ENCODE data around the gene PEX5. TPM values are rescaled to one million over a fixed set of nuclear protein-coding genes. Genes with fewer than 3 reads are reported as not detected.

The PEX5 gene
- total RNA-seq, 4 donors from 2014 or later, result 66.8 to 96.9 (median 71.1) TPM

DNA sequence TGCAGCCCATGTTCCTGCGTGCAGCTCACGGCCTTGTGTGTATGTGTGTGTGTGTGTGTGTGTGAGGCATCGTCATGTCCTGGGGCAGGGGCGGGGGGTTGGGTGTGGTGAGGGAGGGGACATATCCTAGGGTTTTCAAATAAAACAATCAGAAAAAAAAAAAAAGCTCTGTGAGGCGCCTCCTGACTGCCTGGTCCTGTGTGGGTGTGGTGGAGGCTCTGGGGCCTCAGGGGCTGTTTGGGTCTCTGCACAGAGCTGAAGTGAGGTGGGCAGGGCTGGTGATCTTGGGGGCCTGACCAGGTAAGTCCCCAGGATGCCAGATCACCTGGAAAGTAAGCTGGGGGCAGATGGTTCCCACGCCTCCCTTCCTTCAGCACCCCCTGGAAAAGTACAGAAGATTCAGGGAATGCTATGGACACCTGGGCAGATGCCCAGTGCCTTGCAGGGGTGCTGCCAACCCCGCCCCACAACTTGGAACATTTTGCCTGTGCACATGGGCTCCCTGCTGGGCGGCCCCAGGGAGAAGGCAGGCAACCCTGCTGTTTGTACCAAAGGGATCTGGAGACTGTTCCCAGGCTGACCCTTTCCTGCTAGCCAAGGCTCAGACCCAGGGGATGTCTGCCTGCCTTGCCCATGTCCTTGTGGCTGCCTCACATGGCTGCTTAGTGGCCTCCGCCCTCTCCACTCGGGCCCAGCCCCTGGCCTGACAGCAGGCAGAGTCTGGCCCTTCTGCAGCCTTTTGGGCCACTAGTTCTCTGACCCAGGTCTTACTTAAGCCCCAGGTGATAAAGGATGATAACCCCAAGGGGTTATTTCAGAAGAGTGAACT is 30.5 kb upstream of the PEX5 start:
- H3K27ac ChIP-seq, result no peak overlapping the region
- intact Hi-C loops (cut with DNase I; ENCODE audit: low total_unique reads) (no loop called here), in situ Hi-C loops (cut with MboI; ENCODE audit: low sequenced_read_pairs in 4 of 4) (no loop called here)
- H3K36me3 ChIP-seq, result no peaks in the 10 kb centered on the region
- TF ChIP-seq, protein P1, sequence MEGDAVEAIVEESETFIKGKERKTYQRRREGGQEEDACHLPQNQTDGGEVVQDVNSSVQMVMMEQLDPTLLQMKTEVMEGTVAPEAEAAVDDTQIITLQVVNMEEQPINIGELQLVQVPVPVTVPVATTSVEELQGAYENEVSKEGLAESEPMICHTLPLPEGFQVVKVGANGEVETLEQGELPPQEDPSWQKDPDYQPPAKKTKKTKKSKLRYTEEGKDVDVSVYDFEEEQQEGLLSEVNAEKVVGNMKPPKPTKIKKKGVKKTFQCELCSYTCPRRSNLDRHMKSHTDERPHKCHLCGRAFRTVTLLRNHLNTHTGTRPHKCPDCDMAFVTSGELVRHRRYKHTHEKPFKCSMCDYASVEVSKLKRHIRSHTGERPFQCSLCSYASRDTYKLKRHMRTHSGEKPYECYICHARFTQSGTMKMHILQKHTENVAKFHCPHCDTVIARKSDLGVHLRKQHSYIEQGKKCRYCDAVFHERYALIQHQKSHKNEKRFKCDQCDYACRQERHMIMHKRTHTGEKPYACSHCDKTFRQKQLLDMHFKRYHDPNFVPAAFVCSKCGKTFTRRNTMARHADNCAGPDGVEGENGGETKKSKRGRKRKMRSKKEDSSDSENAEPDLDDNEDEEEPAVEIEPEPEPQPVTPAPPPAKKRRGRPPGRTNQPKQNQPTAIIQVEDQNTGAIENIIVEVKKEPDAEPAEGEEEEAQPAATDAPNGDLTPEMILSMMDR (IDR thresholded peaks at IDR 0.05 in 4 of 5, conservative IDR thresholded peaks at IDR 0.05 in 1 of 5), result no peak
- TF ChIP-seq POLR2A (IDR thresholded peaks at IDR 0.05), result no peak
- H3K4me3 ChIP-seq, result no peak overlapping the region
- no peaks in the 10 kb centered on the region for H3K4me1 ChIP-seq
- DNase-seq, result no peak
- ATAC-seq, result no peak
- H3K9me3 ChIP-seq, result no peaks in the 10 kb centered on the region
- H3K27me3 ChIP-seq, result peaks cover 0 to 8% (median 6%) of the 10 kb centered on the region in 3 donors

DNA sequence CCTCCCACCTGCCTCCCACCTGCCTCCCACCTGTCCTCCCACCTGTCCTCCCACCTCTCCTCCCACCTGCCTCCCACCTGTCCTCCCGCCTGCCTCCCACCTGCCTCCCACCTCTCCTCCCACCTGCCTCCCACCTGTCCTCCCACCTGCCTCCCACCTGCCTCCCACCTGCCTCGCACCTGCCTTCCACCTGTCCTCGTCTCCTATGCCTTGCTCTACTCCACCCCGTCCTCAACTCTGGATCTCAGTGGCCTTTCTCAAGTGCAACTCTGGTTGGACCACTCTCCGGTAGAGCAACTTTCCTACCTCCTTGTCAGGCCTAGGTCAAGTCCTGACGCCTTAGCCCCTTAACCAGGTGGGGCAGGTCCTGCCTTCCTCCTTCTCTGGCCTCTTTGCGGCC is 29.3 kb upstream of the PEX5 start:
- H3K4me1 ChIP-seq, result no peaks in the 10 kb centered on the region
- no peak overlapping the region for H3K4me3 ChIP-seq
- TF ChIP-seq POLR2A (IDR thresholded peaks at IDR 0.05), result no peak
- TF ChIP-seq, protein P1 (IDR thresholded peaks at IDR 0.05 in 4 of 5, conservative IDR thresholded peaks at IDR 0.05 in 1 of 5), result no peak
- peaks cover 0 to 13% (median 6%) of the 10 kb centered on the region in 3 donors for H3K27me3 ChIP-seq
- H3K36me3 ChIP-seq, result no peaks in the 10 kb centered on the region
- in situ Hi-C loops (cut with MboI; ENCODE audit: low sequenced_read_pairs in 4 of 4) (no loop called here), intact Hi-C loops (cut with DNase I; ENCODE audit: low total_unique reads) (no loop called here)
- H3K9me3 ChIP-seq, result no peaks in the 10 kb centered on the region
- H3K27ac ChIP-seq, result no peak overlapping the region
- no peak for DNase-seq
- ATAC-seq, result no peak

DNA sequence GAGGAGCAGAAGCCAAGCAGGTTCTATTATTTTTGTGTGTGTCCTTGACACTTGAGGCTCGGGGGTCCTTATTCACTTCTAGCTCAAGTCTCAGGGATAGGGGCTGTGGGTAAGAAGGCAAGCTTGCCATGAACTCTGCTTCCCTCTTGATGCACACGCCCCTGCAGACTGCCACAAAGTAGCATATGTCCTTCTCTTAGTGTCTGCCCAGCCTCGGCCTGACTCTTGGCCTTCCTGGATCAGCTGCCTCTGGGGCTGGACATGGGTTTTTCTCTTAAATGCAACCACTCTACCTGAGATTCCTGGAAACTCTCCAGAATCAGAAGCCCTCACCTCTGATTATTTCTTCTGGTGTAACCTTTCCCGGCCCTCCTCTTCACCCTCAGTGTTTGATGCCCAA is 28.2 kb upstream of the PEX5 start:
- no peak overlapping the region for H3K27ac ChIP-seq
- intact Hi-C loops (cut with DNase I; ENCODE audit: low total_unique reads), result no loop called here
- no peaks in the 10 kb centered on the region for H3K36me3 ChIP-seq
- H3K4me1 ChIP-seq, result no peaks in the 10 kb centered on the region
- H3K9me3 ChIP-seq, result no peaks in the 10 kb centered on the region
- in situ Hi-C loops (cut with MboI; ENCODE audit: low sequenced_read_pairs in 4 of 4), result no loop called here
- TF ChIP-seq, protein P1 (IDR thresholded peaks at IDR 0.05 in 4 of 5, conservative IDR thresholded peaks at IDR 0.05 in 1 of 5), result no peak
- no peak for TF ChIP-seq POLR2A (IDR thresholded peaks at IDR 0.05)
- ATAC-seq (no peak), DNase-seq (no peak)
- peaks cover 2 to 13% (median 6%) of the 10 kb centered on the region in 3 donors for H3K27me3 ChIP-seq
- H3K4me3 ChIP-seq, result no peak overlapping the region

DNA sequence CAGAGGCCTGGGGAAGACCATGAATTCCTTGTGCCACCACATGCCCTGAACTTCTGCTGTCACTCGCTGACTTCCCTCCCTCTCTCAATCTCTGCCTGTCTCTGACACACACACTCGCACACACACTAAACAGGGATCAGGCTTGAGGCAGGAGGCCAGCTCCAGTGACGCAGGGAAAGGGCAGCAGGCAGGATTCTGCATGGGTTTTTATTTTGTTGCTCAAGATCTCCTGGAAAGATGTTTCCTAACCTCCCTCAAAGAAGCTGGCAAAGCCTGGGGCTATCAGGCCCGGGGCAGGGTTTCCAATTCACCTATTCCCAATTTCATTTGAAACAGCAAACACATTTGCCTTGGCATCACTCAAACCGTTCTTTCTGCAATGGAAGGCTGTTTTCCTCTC is 27.7 kb upstream of the PEX5 start:
- no peaks in the 10 kb centered on the region for H3K4me1 ChIP-seq
- intact Hi-C loops (cut with DNase I; ENCODE audit: low total_unique reads), result no loop called here
- no peaks in the 10 kb centered on the region for H3K36me3 ChIP-seq
- TF ChIP-seq, protein P1 (IDR thresholded peaks at IDR 0.05 in 4 of 5, conservative IDR thresholded peaks at IDR 0.05 in 1 of 5), result no peak
- TF ChIP-seq POLR2A (IDR thresholded peaks at IDR 0.05), result no peak
- H3K27ac ChIP-seq, result no peak overlapping the region
- no peaks in the 10 kb centered on the region for H3K9me3 ChIP-seq
- no peak for ATAC-seq
- DNase-seq, result no peak
- H3K27me3 ChIP-seq, result peaks cover 2 to 13% (median 6%) of the 10 kb centered on the region in 3 donors
- in situ Hi-C loops (cut with MboI; ENCODE audit: low sequenced_read_pairs in 4 of 4), result no loop called here
- no peak overlapping the region for H3K4me3 ChIP-seq
